ENCODE results near the gene DHX29. TPM values are rescaled to one million over a fixed set of nuclear protein-coding genes. Genes with fewer than 3 reads are reported as not detected.
A peak's percentile ranks its signal among the peaks of the same experiment; 100 is the strongest.

Gene DHX29
- 10 to 100 TPM; 18.3 to 24.7 (median 18.6) TPM for total RNA-seq
- long read RNA-seq, donor 1, full-length matches to known transcripts = 26 of 43 reads
- long read RNA-seq, donor 1, partial matches to known transcripts = 10 of 43 reads
- long read RNA-seq, donor 1, other reads (novel, unspliced or antisense) = 7 of 43 reads
- long read RNA-seq, donor 2, partial matches to known transcripts = 13 of 13 reads
- long read RNA-seq, donor 2, other reads (novel, unspliced or antisense) = 0 of 13 reads

- no peaks in the 10 kb centered on the region for H3K9me3 ChIP-seq
- peaks cover 37% of the 10 kb centered on the region for H3K4me1 ChIP-seq (ENCODE audit: low read depth)
- H3K4me3 ChIP-seq = peak within 1 kb of the TSS; percentile 65
- intact Hi-C loops (cut with DNase I, micrococcal nuclease) = no loop called here
- TF ChIP-seq CTCF (IDR thresholded peaks at IDR 0.05) = no peak
- no peaks in the 10 kb centered on the region for H3K36me3 ChIP-seq (ENCODE audit: low read depth)
- DNase-seq = peak; percentile 92 to 93 (median 93)
- peak; percentile 96 for ATAC-seq
These were observed at the start of gene DHX29, which contains the start of gene MTREX for GRCh38 chr5:55307383-55308253. Gene DHX29 (minus strand): TSS chr5:55307694. CDS start chr5:55307573, 121 bp downstream. Gene MTREX (plus strand): TSS chr5:55307989. CDS start chr5:55308014, 25 bp downstream.

- TF ChIP-seq CTCF (IDR thresholded peaks at IDR 0.05) = no peak
- DNase-seq = no peak
- Histone ChIP-seq H3K4me1 (ENCODE audit: low read depth) (no peaks in the 10 kb centered on the region), H3K9me3 (no peaks in the 10 kb centered on the region), H3K36me3 (ENCODE audit: low read depth) (peaks cover 3% of the 10 kb centered on the region), H3K4me3 (no peak overlapping the region)
- ATAC-seq = peak; percentile 14
- intact Hi-C loops (cut with DNase I, micrococcal nuclease) = no loop called here
These were observed 49.4 kb upstream of the DHX29 start for GRCh38 chr5:55356896-55357295.

GRCh38 chr5:55350754-55351153, 43.3 kb upstream of the DHX29 start:
- peaks cover 3% of the 10 kb centered on the region for H3K36me3 ChIP-seq (ENCODE audit: low read depth)
- intact Hi-C loops (cut with DNase I, micrococcal nuclease) = no loop called here
- no peak for DNase-seq
- H3K4me1 ChIP-seq (ENCODE audit: low read depth) = no peaks in the 10 kb centered on the region
- TF ChIP-seq CTCF (IDR thresholded peaks at IDR 0.05) = no peak
- H3K9me3 ChIP-seq = no peaks in the 10 kb centered on the region
- H3K4me3 ChIP-seq = no peak overlapping the region
- no peak for ATAC-seq

GRCh38 chr5:55347786-55348185, 40.3 kb upstream of the DHX29 start:
- H3K4me3 ChIP-seq = no peak overlapping the region
- ATAC-seq (no peak), DNase-seq (no peak)
- peaks cover 6% of the 10 kb centered on the region for H3K4me1 ChIP-seq (ENCODE audit: low read depth)
- no peaks in the 10 kb centered on the region for H3K9me3 ChIP-seq
- H3K36me3 ChIP-seq (ENCODE audit: low read depth) = no peaks in the 10 kb centered on the region
- TF ChIP-seq CTCF (IDR thresholded peaks at IDR 0.05) = no peak
- intact Hi-C loops (cut with DNase I, micrococcal nuclease) = no loop called here

- H3K4me3 ChIP-seq = no peak overlapping the region
- intact Hi-C loops (cut with DNase I, micrococcal nuclease) = no loop called here
- peaks cover 6% of the 10 kb centered on the region for H3K4me1 ChIP-seq (ENCODE audit: low read depth)
- TF ChIP-seq CTCF (IDR thresholded peaks at IDR 0.05) = no peak
- no peaks in the 10 kb centered on the region for H3K9me3 ChIP-seq
- no peaks in the 10 kb centered on the region for H3K36me3 ChIP-seq (ENCODE audit: low read depth)
- ATAC-seq = no peak
- no peak for DNase-seq
These were observed 37.8 kb upstream of the DHX29 start for GRCh38 chr5:55345327-55345726.
